Gastroesophageal sphincter (tissue), 4 donors: ENCODE data around the gene HIPK4. TPM values are rescaled to one million over a fixed set of nuclear protein-coding genes. Genes with fewer than 3 reads are reported as not detected.

Experiments
- ATAC-seq: fragments of 150-250 bp; one replicate; pipeline ENCODE4 v1.9.1; 2016; ENCODE audit warnings: mild to moderate bottlenecking, moderate library complexity
- H3K27ac ChIP-seq, 4 donors: fragments of 200-600 bp; sonication (generic) in 3 of 4; 1 replicate in 3 of 4; 2 replicates in 1 of 4; pipeline ENCODE4 v1.5.1; 2016 to 2019
- H3K27me3 ChIP-seq: fragments of 200-600 bp; sonication (generic); one replicate; pipeline ENCODE4 v1.5.1; 2019
- H3K36me3 ChIP-seq, 2 donors: fragments of 200-600 bp; sonication (generic); one replicate each; pipeline ENCODE4 v1.5.1; 2019; ENCODE audit warnings: control low read depth in 1 of 2
- H3K4me1 ChIP-seq, 3 donors: fragments of 200-600 bp; sonication (generic); 1 replicate in 2 of 3; 2 replicates in 1 of 3; pipeline ENCODE4 v1.5.1; 2016 to 2019; ENCODE audit warnings: control low read depth in 2 of 3
- H3K4me3 ChIP-seq, 2 donors: fragments of 200-600 bp; sonication (generic); one replicate each; pipeline ENCODE4 v1.5.1; 2019; ENCODE audit warnings: mild to moderate bottlenecking in 1 of 2, moderate library complexity in 1 of 2
- H3K9me3 ChIP-seq, 3 donors: fragments of 200-600 bp; sonication (generic); one replicate each; pipeline ENCODE4 v1.5.1; 2017 to 2019; ENCODE audit warnings: control low read depth in 2 of 3
- EP300 ChIP-seq: sonication (generic); formaldehyde crosslinking; IDR thresholded peaks from one replicate; pipeline ENCODE4 v1.6.1; 2017; ENCODE audit warnings: antibody characterized with exemption, mild to moderate bottlenecking
- POLR2A ChIP-seq, 2 donors: fragments of 450-650 bp; IDR thresholded peaks; one replicate each; pipeline ENCODE4 v1.6.1; 2017; ENCODE audit warnings: antibody characterized with exemption in 2 of 2, mild to moderate bottlenecking in 2 of 2, moderate library complexity in 1 of 2
- POLR2AphosphoS5 ChIP-seq: sonication (generic); formaldehyde crosslinking; IDR thresholded peaks from one replicate; pipeline ENCODE4 v1.6.1; 2017; ENCODE audit warnings: antibody characterized with exemption
- WGBS, 2 donors: methylation state at CpG; one replicate each; pipeline ENCODE4 v1.1.5; 2018; ENCODE audit warnings: low coverage in 1 of 2; 5-methylcytosine and 5-hydroxymethylcytosine counted together
- total RNA-seq, 4 donors: library from RNA; depleted of rRNA; stranded (reverse); fragments of >200 nt; gene quantifications; one replicate each; pipeline ENCODE4 v1.1.0, GENCODE V29; 2016
- TF ChIP-seq, protein P1 (sequence below), 4 experiments: fragments of 200-600 bp in 2 of 4; fragments of 450-650 bp in 2 of 4; sonication (generic) in 1 of 4; IDR thresholded peaks; one replicate each; pipeline ENCODE4 v1.5.1; 2017 to 2019; ENCODE audit warnings: antibody characterized with exemption in 4 of 4, mild to moderate bottlenecking in 2 of 4, moderate library complexity in 2 of 4

HIPK4 gene
- total RNA-seq, 4 donors from 2014 or later = 0.19 to 1.1 TPM; not detected in 2

DNA sequence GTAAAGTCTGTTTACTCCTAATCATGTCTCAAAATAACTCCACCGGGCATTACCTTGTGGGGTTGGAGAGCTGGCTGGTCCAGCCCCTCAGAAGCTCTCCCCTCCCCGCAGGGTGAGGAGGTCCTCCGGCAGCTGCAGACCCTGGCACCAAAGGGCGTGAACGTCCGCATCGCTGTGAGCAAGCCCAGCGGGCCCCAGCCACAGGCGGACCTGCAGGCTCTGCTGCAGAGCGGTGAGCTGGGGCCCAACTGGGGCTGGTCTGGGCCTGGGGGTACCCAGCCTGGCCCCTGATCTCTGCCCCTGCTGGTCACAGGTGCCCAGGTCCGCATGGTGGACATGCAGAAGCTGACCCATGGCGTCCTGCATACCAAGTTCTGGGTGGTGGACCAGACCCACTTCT is 20.2 kb downstream of the HIPK4 start:
- Histone ChIP-seq H3K4me1 (peaks cover 0 to 25% (median 4%) of the 10 kb centered on the region in 3 donors), H3K4me3 (no peak overlapping the region), H3K36me3 (peaks cover 0 to 85% of the 10 kb centered on the region in 2 donors), H3K27ac (no peak overlapping the region), H3K27me3 (no peaks in the 10 kb centered on the region), H3K9me3 (no peaks in the 10 kb centered on the region)
- no peak for ATAC-seq
- WGBS, 2 donors = no CpG with 5 or more reads among the region's 12 CpGs
- TF ChIP-seq, protein P1, sequence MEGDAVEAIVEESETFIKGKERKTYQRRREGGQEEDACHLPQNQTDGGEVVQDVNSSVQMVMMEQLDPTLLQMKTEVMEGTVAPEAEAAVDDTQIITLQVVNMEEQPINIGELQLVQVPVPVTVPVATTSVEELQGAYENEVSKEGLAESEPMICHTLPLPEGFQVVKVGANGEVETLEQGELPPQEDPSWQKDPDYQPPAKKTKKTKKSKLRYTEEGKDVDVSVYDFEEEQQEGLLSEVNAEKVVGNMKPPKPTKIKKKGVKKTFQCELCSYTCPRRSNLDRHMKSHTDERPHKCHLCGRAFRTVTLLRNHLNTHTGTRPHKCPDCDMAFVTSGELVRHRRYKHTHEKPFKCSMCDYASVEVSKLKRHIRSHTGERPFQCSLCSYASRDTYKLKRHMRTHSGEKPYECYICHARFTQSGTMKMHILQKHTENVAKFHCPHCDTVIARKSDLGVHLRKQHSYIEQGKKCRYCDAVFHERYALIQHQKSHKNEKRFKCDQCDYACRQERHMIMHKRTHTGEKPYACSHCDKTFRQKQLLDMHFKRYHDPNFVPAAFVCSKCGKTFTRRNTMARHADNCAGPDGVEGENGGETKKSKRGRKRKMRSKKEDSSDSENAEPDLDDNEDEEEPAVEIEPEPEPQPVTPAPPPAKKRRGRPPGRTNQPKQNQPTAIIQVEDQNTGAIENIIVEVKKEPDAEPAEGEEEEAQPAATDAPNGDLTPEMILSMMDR (IDR thresholded peaks at IDR 0.05) = no peak
- TF ChIP-seq POLR2AphosphoS5 (no peak), EP300 (no peak), POLR2A (IDR thresholded peaks at IDR 0.05) (no peak)

DNA sequence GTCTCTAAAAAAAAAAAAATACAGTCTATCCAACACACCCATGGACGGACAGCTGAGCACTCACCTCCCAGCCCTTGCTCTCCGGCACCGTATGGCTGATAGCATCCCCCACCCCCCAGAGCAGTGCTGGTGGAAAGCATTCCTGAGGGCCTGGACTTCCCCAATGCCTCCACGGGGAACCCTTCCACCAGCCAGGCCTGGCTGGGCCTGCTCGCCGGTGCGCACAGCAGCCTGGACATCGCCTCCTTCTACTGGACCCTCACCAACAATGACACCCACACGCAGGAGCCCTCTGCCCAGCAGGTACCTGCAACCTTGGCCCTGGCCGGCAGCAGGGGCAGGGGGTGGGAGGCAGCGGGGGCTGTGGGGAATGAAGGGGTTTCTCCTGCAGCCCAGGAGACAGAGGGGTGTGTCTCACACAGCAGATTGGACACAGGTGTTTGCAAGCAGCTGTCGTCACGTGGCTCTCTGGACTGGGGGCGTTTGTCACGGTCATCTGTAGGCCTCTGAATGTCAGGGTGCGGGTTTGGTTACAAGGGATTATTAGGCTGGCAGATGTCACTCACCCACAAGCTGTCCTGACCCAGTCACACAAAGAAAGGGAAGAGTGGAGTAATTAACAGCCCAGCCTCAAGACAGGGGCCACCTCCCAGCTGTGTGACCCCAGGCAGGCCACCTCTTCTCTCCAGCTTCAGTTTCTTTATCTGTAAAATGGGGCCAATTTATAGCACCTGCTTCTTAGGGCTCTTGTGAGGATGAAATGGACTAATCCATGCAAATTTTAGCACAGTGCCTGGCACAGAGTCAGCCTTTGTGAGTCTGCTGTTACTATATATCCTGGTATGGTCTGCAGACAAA is 22.2 kb downstream of the HIPK4 start:
- TF ChIP-seq, protein P1 (IDR thresholded peaks at IDR 0.05) = no peak
- TF ChIP-seq POLR2AphosphoS5 = no peak
- no peak for TF ChIP-seq EP300
- no peak for TF ChIP-seq POLR2A (IDR thresholded peaks at IDR 0.05)
- Histone ChIP-seq H3K36me3 (peaks cover 0 to 65% of the 10 kb centered on the region in 2 donors), H3K4me1 (peaks cover 0 to 26% (median 4%) of the 10 kb centered on the region in 3 donors), H3K27me3 (no peaks in the 10 kb centered on the region), H3K27ac (no peak overlapping the region), H3K9me3 (no peaks in the 10 kb centered on the region), H3K4me3 (no peak overlapping the region)
- no peak for ATAC-seq
- no CpG with 5 or more reads among the region's 16 CpGs for WGBS, 2 donors

DNA sequence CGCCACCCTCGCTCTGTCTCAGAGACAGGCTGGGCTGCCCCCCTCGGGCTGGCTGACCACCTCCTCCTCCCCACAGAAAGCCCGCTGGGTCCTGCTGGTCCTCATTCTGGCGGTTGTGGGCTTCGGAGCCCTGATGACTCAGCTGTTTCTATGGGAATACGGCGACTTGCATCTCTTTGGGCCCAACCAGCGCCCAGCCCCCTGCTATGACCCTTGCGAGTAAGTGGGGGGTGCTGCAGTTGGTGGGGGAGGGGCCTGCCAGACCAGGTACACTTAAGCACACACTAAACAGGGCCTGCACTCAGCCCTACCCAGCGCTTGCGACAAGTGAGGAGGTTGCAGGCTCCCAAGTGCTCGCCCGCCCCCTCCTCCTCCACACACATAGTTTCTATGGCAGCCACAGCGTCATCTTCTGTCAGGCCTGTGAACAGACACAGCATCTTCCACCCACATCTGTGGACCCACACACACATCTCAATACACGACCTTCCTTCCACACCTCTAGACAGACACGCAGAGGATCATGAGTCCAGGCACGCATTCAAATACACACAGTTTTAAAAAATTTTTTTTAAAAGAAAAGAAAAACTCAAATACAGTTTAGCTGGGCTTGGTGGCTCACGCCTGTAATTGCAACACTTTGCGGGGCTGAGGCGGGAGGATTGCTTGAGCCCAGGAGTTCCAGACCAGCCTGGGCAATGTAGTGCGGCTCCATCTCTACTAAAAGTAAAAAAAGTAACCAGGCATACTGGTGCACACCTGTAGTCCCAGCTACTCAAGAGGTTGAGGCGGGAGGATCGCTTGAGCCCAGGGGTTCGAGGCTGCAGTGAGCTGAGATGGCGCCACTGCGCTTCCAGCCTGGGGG is 23.1 kb downstream of the HIPK4 start:
- no peak for TF ChIP-seq EP300
- TF ChIP-seq POLR2A (IDR thresholded peaks at IDR 0.05) = no peak
- TF ChIP-seq, protein P1 (IDR thresholded peaks at IDR 0.05) = no peak
- TF ChIP-seq POLR2AphosphoS5 = no peak
- peaks cover 0 to 56% of the 10 kb centered on the region in 2 donors for H3K36me3 ChIP-seq
- H3K27ac ChIP-seq = no peak overlapping the region
- no peak for ATAC-seq
- H3K27me3 ChIP-seq = no peaks in the 10 kb centered on the region
- 20 to 78% methylated on average over 1 to 13 of the region's 27 CpGs for WGBS, 2 donors
- H3K4me1 ChIP-seq = peaks cover 0 to 26% (median 4%) of the 10 kb centered on the region in 3 donors
- H3K9me3 ChIP-seq = no peaks in the 10 kb centered on the region
- peak overlapping the region in 1 of 2 donors; percentile 49 for H3K4me3 ChIP-seq

DNA sequence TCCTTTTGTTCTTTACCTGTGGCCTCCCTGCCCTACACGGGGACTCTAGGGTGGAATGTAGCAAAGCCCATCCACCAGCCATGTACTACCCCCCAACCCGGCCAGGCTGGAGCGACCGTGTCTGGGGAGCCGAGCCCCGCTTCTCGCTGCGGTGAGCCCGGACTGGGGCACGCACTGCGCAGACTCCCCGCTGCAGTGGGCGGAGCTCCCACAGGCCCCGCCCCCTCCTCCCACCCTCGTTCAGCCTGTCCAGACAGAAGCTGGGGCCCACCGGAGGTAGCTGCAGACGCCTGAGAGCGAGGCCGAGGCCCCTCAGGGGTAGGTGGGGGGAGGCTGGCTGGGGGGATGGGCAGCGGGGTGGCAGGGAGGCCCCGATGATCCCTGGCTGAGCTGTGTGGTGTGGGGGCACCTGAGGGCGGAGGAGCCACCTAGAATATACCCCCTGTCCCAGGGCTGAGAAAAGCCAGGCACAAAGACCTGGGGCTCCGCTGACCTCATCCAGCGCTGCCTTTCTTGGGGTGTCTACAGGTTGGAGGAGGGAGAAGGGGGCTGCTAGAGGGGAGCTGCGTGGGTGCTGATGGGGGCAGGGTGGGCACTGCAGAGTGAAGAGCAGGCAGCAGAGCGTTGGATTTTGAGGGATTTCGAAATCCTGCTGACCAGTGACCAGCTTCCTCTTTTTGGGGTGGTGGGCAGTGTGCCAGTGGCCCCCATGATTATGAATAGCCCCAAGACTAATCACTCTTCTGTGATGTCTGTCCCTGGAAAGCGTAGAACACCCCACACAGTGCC is 24.2 kb downstream of the HIPK4 start:
- H3K4me3 ChIP-seq = peak overlapping the region; percentile 31 to 49
- TF ChIP-seq EP300 (no peak), POLR2A (IDR thresholded peaks at IDR 0.05) (peak in 1 of 2 donors; percentile 22), POLR2AphosphoS5 (no peak)
- TF ChIP-seq, protein P1 (IDR thresholded peaks at IDR 0.05) = no peak
- no peaks in the 10 kb centered on the region for H3K9me3 ChIP-seq
- 31 to 40% methylated on average over 1 to 5 of the region's 28 CpGs for WGBS, 2 donors
- H3K36me3 ChIP-seq = peaks cover 0 to 45% of the 10 kb centered on the region in 2 donors
- no peaks in the 10 kb centered on the region for H3K27me3 ChIP-seq
- peaks cover 0 to 26% (median 4%) of the 10 kb centered on the region in 3 donors for H3K4me1 ChIP-seq
- H3K27ac ChIP-seq = peak overlapping the region in 3 of 4 donors; percentile 34 to 59 (median 57)
- ATAC-seq = peak; percentile 84
